Activated T-cell treated with anti-CD3 and anti-CD28 coated beads, Interleukin-2, amount 50 U/mL, for 72 hours (primary cell): Measurements from ENCODE around the gene ZMIZ1. TPM values are rescaled to one million over a fixed set of nuclear protein-coding genes. Genes with fewer than 3 reads are reported as not detected.

Experiments used
- ATAC-seq, 2 donors: fragments of 150-1000 bp; cut with Tn5 transposase; replicated peaks in 1 of 2; 2 replicates each; pipeline ENCODE4 v1.10.0; 2021; ENCODE audit warnings: moderate library complexity in 2 of 2, mild to moderate bottlenecking in 1 of 2
- DNase-seq, 2 donors: peaks; one replicate each; pipeline ENCODE4 v3.0.0; 2021 to 2022; ENCODE audit warnings: mixed read lengths in 1 of 2
- H3K27ac Mint-ChIP-seq: one replicate; pipeline ENCODE4 v1.8.0; 2022; ENCODE audit warnings: mild to moderate bottlenecking, moderate library complexity, mixed read lengths
- H3K27me3 Mint-ChIP-seq: one replicate; pipeline ENCODE4 v1.8.0; 2022; ENCODE audit warnings: low read depth, mixed read lengths
- H3K36me3 Mint-ChIP-seq, 2 donors: one replicate each; pipeline ENCODE4 v1.8.0; 2022; ENCODE audit warnings: mixed read lengths in 2 of 2, mild to moderate bottlenecking in 1 of 2; ENCODE audit not compliant: insufficient read depth in 2 of 2
- H3K4me1 Mint-ChIP-seq: one replicate; pipeline ENCODE4 v1.8.0; 2022; ENCODE audit warnings: low read depth, mixed read lengths
- H3K4me3 Mint-ChIP-seq, 2 donors: one replicate each; pipeline ENCODE4 v1.8.0; 2022; ENCODE audit warnings: mild to moderate bottlenecking in 2 of 2, mixed read lengths in 2 of 2, moderate library complexity in 2 of 2
- H3K9me3 Mint-ChIP-seq, 2 donors: one replicate each; pipeline ENCODE4 v1.8.0; 2022; ENCODE audit warnings: mixed read lengths in 2 of 2
- total RNA-seq, 2 donors: library from RNA; stranded (reverse); gene quantifications; one replicate each; pipeline ENCODE4 v1.2.3, GENCODE V29; 2022

The ZMIZ1 gene
- total RNA-seq, 2 donors from 2014 or later, result 30.6 to 37.8 TPM

DNA sequence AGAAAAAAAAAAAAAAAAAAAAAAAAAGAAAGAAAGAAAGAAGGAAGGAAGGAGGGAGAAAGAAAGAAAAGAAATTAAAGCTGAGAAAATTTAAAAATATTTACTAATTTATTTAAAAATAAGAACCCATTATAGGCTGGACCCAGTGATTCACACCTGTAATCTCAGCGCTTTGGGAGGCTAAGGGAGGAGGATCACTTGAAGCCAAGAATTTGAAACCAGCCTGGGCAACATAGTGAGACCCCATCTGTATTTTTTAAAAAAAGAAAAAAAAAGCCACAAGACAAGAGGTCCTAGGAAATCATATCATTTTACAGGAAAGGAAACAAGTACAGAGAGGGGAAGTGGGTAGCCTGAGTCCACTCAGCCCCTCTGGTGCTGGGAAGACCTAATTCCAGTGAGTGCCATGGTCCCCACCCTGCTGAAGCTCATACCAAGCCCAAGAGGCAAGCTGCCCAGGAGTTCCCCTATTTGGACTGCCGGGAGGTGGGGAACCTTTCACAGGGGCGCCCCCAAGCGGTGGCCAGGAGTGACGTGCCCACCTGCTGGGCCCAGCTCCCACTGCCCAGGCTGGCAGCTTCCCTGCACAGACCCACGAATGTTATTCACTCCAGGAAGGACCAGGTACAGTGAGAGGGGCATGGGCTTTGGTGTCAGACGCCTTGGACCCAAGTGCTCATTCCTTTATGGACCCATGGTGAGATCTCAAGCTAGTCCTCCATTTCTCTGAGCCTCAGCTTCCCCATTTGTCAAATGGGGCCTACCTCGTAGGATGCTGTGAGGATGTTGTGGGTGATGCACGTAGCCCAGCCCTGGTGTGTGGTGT lies 133.6 kb downstream of the ZMIZ1 start:
- DNase-seq (peak; percentile 52 to 55), ATAC-seq (peak; percentile 52 to 60)
- H3K27ac Mint-ChIP-seq, result no peak overlapping the region
- H3K9me3 Mint-ChIP-seq, result no peaks in the 10 kb centered on the region
- H3K4me1 Mint-ChIP-seq, result no peaks in the 10 kb centered on the region
- no peaks in the 10 kb centered on the region for H3K36me3 Mint-ChIP-seq
- no peak overlapping the region for H3K4me3 Mint-ChIP-seq
- no peaks in the 10 kb centered on the region for H3K27me3 Mint-ChIP-seq

GRCh38 chr10:79203014-79203644 lies 134.4 kb downstream of the ZMIZ1 start:
- DNase-seq, result no peak
- H3K27me3 Mint-ChIP-seq, result no peaks in the 10 kb centered on the region
- H3K27ac Mint-ChIP-seq, result no peak overlapping the region
- ATAC-seq, result no peak
- no peaks in the 10 kb centered on the region for H3K36me3 Mint-ChIP-seq
- H3K4me3 Mint-ChIP-seq, result no peak overlapping the region
- no peaks in the 10 kb centered on the region for H3K9me3 Mint-ChIP-seq
- no peaks in the 10 kb centered on the region for H3K4me1 Mint-ChIP-seq

GRCh38 chr10:79203833-79204232 lies 135.1 kb downstream of the ZMIZ1 start:
- no peaks in the 10 kb centered on the region for H3K27me3 Mint-ChIP-seq
- DNase-seq, result no peak
- no peaks in the 10 kb centered on the region for H3K36me3 Mint-ChIP-seq
- H3K4me3 Mint-ChIP-seq, result no peak overlapping the region
- no peaks in the 10 kb centered on the region for H3K4me1 Mint-ChIP-seq
- ATAC-seq, result no peak
- H3K27ac Mint-ChIP-seq, result no peak overlapping the region
- H3K9me3 Mint-ChIP-seq, result no peaks in the 10 kb centered on the region

DNA sequence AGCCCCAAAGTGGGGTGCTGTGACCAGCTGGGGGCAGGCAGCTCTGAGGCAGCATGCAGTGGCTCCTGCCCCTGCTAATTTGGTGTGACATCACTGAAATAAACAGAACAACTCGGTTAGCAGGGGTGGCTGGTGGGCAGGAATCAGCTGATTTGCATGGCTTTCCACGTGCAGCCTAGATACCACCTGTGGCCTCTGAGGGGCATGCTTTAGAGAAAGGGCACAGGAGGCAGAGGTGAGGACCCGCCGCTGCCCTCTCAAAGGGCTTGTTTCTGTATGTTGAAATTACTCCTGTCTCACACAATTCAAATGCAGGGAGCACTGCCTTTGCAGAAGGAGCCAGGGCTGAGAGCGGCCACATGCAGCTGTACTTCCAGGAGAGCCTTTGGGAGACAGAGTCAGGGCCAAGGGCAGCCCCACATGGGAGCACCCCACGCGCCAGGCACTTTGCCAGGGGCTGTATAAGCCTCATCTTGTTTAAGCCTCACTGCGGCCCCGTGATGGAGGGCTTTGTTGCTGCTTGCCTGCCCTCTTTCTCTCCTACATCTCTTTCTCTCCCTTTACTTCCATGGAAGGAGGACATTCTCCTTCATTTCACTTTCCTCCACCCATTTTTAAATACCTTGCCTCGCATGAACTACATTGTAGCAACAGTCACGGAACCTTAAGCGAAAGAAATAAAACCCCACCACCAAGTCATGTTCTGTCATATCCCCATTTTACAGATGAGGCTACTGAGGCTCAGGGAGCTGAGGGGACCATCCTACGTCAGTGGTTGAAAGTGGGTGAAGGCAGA lies 137.7 kb downstream of the ZMIZ1 start:
- Mint-ChIP-seq H3K36me3 (no peaks in the 10 kb centered on the region), H3K27ac (no peak overlapping the region)

DNA sequence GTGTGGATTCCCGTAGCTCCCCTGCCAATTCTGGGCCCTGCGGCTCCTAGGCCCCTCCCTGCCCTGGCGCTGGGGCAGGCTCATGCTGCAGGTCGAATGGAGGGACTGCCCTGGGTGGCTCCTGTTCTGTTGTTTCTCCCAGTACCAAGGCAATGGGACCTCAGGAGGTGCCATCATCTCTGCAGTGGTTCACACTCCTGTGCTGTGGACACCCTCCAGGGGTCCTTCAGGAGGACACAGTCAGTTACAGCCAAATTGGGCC lies 138.3 kb downstream of the ZMIZ1 start:
- DNase-seq (no peak), ATAC-seq (no peak)
- H3K36me3 Mint-ChIP-seq, result no peaks in the 10 kb centered on the region
- no peaks in the 10 kb centered on the region for H3K27me3 Mint-ChIP-seq
- no peaks in the 10 kb centered on the region for H3K9me3 Mint-ChIP-seq
- no peak overlapping the region for H3K27ac Mint-ChIP-seq
- no peaks in the 10 kb centered on the region for H3K4me1 Mint-ChIP-seq
- no peak overlapping the region for H3K4me3 Mint-ChIP-seq

More for the DNA sequence above, 137.7 kb downstream of the ZMIZ1 start:
- ATAC-seq (no peak), DNase-seq (no peak)
- Mint-ChIP-seq H3K4me1 (no peaks in the 10 kb centered on the region), H3K27me3 (no peaks in the 10 kb centered on the region), H3K9me3 (no peaks in the 10 kb centered on the region), H3K4me3 (no peak overlapping the region)

DNA sequence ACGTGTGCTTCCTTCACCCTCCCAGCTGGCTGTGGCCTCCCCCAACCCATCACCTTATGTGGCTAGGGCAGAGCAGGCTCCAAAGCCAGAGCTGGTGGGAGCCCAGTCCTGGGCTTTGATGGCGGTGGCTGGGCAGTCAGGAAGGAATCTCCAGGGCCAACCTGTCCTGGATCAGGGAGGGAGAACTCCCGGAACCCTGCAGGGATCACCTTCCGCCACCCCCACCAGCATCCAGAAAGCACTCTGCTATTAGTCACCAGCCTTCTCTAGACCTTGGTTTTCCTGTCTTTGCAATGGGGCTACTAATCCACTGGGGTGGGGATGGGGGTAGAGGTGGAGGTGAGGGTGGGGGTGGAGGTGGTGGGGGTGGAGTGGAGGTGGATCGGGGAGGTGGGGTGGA lies 139.0 kb downstream of the ZMIZ1 start:
- Mint-ChIP-seq H3K27me3 (no peaks in the 10 kb centered on the region), H3K36me3 (no peaks in the 10 kb centered on the region), H3K4me3 (no peak overlapping the region), H3K27ac (no peak overlapping the region), H3K4me1 (no peaks in the 10 kb centered on the region), H3K9me3 (no peaks in the 10 kb centered on the region)
- DNase-seq (no peak), ATAC-seq (no peak)

DNA sequence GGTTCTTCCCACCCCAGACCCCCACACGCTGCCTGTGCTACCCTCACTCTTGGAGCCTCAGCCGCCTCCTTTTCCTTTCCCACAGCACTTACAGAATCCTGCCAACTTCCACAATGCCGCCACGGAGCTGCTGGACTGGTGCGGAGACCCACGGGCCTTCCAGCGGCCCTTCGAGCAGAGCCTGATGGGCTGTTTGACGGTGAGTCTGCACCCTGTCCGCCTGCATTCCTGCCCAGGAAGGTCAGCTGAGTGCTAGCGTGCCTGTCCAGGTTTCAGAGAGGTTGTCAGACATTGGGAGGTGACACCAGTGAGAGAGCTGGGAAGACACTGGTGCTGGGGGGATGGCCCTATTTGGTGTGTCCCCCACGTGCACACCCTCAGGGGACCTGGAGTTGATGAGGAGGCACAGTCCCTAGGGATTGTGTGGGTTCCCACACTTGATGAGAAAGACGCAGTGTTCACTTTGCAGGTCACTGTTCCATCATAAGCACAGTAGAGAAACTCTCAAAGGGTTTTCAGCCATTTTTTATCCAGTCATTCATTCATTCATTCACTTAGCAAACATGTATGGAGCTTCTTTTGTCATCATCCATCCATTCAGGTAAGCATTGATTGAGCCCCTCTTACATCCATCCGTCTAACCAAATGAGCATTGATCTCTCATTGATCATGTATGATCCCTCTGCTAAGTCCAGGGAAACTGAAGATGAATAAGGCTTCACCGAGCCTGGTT lies 139.7 kb downstream of the ZMIZ1 start:
- no peak overlapping the region for H3K4me3 Mint-ChIP-seq
- ATAC-seq (no peak), DNase-seq (no peak)
- H3K27ac Mint-ChIP-seq, result no peak overlapping the region
- H3K4me1 Mint-ChIP-seq, result no peaks in the 10 kb centered on the region
- no peaks in the 10 kb centered on the region for H3K27me3 Mint-ChIP-seq
- H3K36me3 Mint-ChIP-seq, result no peaks in the 10 kb centered on the region
- no peaks in the 10 kb centered on the region for H3K9me3 Mint-ChIP-seq

DNA sequence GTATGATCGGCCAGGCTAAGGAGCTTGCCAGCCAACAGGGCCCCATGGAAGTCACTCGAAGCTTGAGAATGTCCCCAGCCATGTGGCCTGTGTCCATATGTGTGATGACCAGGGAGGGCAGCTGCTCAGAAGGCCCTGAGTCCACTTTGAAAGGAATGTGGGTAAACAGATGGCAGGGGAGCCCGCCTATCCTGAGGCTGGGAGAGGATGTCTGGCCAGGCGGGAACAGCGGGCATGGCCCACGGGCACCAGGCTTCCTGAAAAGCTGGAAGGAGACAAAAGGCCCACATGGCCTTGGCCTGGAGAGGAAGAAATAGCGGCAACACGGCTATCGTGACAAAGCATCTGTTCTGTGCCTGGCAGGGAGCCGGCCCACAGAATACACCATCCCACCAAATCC lies 140.6 kb downstream of the ZMIZ1 start:
- Mint-ChIP-seq H3K27me3 (no peaks in the 10 kb centered on the region), H3K4me1 (no peaks in the 10 kb centered on the region), H3K27ac (no peak overlapping the region), H3K4me3 (no peak overlapping the region), H3K9me3 (no peaks in the 10 kb centered on the region), H3K36me3 (no peaks in the 10 kb centered on the region)
- no peak for ATAC-seq
- DNase-seq, result no peak

DNA sequence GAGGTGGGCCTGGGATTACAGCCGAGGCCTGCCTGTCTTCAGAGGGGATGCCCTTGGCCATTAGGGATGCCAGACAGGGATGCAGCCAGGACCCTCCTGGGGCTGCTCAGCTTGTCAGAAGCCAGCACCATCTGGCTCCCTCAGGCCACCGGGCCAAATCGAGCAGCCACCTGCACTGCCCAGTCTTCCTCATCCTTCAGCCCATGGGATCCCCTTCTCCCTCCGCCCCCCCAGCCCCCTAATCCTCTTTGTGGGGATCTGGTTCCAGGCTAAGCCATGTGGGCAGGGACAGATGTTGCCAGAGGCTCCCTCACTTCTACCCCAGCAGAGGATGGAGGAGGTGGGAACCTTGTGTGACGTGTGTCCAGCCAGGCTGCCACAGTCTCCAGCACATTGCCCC lies 141.1 kb downstream of the ZMIZ1 start:
- DNase-seq (no peak), ATAC-seq (no peak)
- no peaks in the 10 kb centered on the region for H3K4me1 Mint-ChIP-seq
- no peaks in the 10 kb centered on the region for H3K27me3 Mint-ChIP-seq
- no peaks in the 10 kb centered on the region for H3K9me3 Mint-ChIP-seq
- no peaks in the 10 kb centered on the region for H3K36me3 Mint-ChIP-seq
- H3K27ac Mint-ChIP-seq, result no peak overlapping the region
- no peak overlapping the region for H3K4me3 Mint-ChIP-seq

DNA sequence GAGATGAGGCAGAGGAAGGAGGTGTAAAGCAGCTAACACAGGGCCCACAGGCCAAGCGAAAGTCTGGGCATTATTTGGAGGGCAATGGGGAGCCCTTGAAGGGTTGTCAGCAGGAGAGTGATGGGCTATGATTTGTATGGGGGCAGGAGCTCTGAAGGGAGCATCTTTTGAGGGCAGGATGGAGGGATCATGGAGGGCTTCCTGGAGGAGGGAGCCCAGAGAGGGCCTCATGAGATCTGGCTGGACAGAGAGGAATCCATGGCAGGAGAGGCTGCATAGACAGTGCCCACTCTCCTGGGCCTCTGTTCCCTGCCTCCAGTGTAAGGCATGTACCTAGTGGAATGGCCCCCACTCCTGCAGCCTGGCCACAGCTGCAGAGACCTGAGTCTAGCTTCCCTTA lies 141.9 kb downstream of the ZMIZ1 start:
- Mint-ChIP-seq H3K9me3 (no peaks in the 10 kb centered on the region), H3K27ac (no peak overlapping the region), H3K4me1 (no peaks in the 10 kb centered on the region), H3K4me3 (no peak overlapping the region), H3K27me3 (no peaks in the 10 kb centered on the region), H3K36me3 (no peaks in the 10 kb centered on the region)
- no peak for DNase-seq
- ATAC-seq, result no peak

DNA sequence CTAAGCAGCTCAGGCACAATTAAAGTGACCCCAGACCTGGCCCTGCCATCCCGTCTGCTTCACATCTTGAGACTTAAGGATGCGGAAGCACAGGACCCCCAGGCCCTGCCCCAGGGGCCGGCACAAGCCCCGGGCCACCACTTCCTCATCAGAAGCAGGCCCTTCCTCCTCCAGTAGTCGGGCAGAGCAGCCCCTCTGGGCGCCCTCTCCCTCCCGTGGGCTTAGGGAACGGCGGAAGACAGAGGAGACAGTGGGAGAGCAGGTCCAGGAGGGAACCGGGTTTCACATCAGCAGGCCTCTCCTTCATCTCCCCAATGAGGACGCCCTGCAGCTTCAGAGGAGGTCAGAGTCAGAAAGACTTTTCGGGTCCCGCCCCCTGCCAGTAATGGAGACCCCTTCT lies 142.8 kb downstream of the ZMIZ1 start:
- Mint-ChIP-seq H3K27me3 (no peaks in the 10 kb centered on the region), H3K27ac (no peak overlapping the region), H3K4me3 (no peak overlapping the region), H3K9me3 (no peaks in the 10 kb centered on the region), H3K4me1 (no peaks in the 10 kb centered on the region), H3K36me3 (no peaks in the 10 kb centered on the region)
- DNase-seq (no peak), ATAC-seq (no peak)

DNA sequence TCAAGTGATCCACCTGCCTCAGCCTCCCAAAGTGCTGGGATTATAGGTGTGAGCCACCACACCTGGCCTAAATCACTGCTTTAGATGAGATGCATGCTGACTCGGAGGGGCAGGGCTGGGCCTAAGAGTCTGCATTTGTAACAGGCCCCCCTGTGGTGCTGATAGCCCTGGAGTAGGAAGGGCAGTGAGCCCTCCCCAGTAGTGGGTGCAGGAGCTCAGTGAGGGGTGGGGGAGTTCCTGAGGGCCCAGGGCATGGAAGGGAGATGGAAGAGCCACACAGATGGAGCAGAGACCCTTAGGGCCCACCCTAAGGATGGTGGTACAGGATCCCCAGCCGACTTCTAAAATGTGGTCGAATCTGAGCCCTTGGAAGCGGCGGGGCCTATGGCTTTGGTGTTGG lies 146.8 kb downstream of the ZMIZ1 start:
- ATAC-seq, result no peak
- Mint-ChIP-seq H3K27me3 (no peaks in the 10 kb centered on the region), H3K9me3 (no peaks in the 10 kb centered on the region), H3K4me3 (no peak overlapping the region), H3K4me1 (no peaks in the 10 kb centered on the region), H3K27ac (no peak overlapping the region), H3K36me3 (no peaks in the 10 kb centered on the region)
- no peak for DNase-seq

DNA sequence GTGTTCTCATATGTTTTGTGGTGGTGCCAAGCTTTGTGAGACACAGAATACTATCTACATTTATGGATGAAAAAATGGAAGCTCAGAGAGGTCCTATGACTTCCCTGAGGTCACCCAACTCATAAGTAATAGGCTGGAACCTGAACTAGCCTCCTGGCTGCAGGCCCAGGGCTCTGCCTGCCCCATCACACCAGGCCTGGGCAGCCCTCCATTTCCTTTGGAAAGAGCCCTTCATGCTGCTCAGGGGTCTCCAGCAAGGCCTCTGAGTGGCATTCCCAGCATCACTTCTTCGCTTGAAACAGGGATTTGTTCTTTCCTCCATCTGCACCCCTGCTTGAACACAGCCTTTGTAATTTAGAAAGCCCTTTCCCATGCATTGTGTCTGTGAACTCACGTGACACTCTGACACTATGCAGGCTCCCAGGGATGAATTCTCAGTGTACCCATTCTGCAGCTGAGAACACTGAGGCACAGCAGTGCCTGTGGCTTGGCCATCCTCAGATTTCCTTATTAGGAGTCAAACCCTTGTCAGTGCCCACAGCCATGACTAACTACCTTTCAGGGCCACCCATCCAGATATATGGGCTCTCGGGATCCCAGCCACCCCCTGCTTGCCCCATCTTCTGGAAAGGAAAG lies 150.7 kb downstream of the ZMIZ1 start:
- Mint-ChIP-seq H3K27ac (no peak overlapping the region), H3K9me3 (no peaks in the 10 kb centered on the region), H3K27me3 (no peaks in the 10 kb centered on the region), H3K4me3 (no peak overlapping the region), H3K36me3 (no peaks in the 10 kb centered on the region), H3K4me1 (no peaks in the 10 kb centered on the region)
- ATAC-seq, result no peak
- DNase-seq, result no peak
